HS-27A (cell line): ENCODE results near the gene HIGD1C.

ENCODE experiments used
- DNase-seq: peaks from one replicate; pipeline ENCODE4 v3.0.0-alpha.2; 2012; ENCODE audit warnings: low read depth, missing footprints

HIGD1C gene

DNA sequence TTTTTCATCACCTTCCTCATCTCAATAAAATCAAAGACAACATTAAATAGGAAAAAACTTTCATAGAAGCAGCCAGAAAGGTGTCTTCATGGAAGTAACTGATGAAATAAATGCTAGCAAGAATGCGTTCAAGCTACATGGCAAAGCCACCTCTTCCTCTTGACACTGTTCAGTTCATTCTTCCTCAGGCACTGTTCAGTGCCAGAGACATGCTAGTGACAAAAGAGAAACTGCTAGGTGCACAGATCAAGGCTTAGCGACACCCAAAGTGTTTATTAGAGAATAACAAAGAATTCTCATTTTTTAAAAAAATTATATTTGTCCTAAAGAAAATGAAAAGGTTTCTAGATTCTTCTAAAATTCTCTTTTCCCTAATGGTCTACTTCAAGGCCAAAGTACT is 66.6 kb downstream of the HIGD1C start:
- DNase-seq, result no peak

DNA sequence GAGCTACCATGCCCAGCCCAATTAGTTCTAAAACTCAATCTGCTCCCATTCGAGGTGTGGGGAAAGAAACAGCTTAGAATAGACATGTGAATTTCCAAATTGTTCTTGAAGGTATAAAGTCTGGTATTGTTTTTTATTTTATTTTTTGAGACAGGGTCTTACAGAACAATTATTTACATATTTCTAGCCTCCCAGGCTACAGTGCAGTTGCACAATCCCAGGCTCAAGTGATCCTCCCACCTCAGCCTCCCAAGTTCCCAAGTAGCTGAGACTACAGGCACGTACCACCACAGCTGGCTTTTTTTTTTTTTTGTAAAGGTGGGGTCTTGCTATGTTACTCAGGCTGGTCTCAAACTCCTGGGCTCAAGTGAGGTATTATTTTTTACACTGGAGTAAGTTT is 67.6 kb downstream of the HIGD1C start:
- DNase-seq, result no peak
